Panc1 (cell line): ENCODE measurements around the gene COQ6. TPM values are rescaled to one million over a fixed set of nuclear protein-coding genes. Genes with fewer than 3 reads are reported as not detected.

ENCODE experiments used
- ATAC-seq: fragments of 200-7000 bp; cut with Tn5 transposase; 2 replicates; pipeline ENCODE4 v1.9.1; 2020; ENCODE audit warnings: mild to moderate bottlenecking, moderate library complexity
- BruUV-seq: library from RNA; stranded (reverse); fragments of 400-500 nt; replicated peaks from 2 replicates; lab custom pipeline; 2021; lab: Mats Ljungman, UMichigan
- CTCF ChIA-PET: fragments of 300-600 bp; sonication (Branson Sonifier 250); formaldehyde crosslinking; loops from one replicate; lab custom pipeline; 2022; ENCODE audit warnings: antibody characterized with exemption; lab: Charles Lee
- POLR2A ChIA-PET: fragments of 300-600 bp; sonication (Branson Sonifier 250); formaldehyde crosslinking; loops from one replicate; lab custom pipeline; 2022; ENCODE audit warnings: antibody characterized with exemption; lab: Charles Lee
- DNase-seq: peaks from one replicate; pipeline ENCODE4 v3.0.0-alpha.2; 2010; ENCODE audit warnings: low read depth, low spot score
- H3K27ac ChIP-seq: 2 replicates; pipeline ENCODE4 v1.5.1; 2011; ENCODE audit warnings: mild to moderate bottlenecking, low read length, inconsistent platforms
- H3K27me3 ChIP-seq: fragments of 200-500 bp; sonication (Bioruptor generic); 2 replicates; pipeline ENCODE4 v1.6.0; 2014; ENCODE audit warnings: low read length, inconsistent platforms; ENCODE audit not compliant: control insufficient read depth, insufficient read depth
- H3K36me3 ChIP-seq: fragments of 200-500 bp; sonication (Bioruptor generic); 2 replicates; pipeline ENCODE4 v1.5.1; 2014; ENCODE audit warnings: inconsistent platforms, mild to moderate bottlenecking, low read length, moderate library complexity; ENCODE audit not compliant: control insufficient read depth, insufficient read depth
- H3K4me1 ChIP-seq: 2 replicates; pipeline ENCODE4 v1.5.1; 2011; ENCODE audit warnings: inconsistent platforms, mild to moderate bottlenecking, low read length, moderate library complexity; ENCODE audit not compliant: control insufficient read depth, insufficient read depth
- H3K4me3 ChIP-seq, 2 experiments: 2 replicates each; pipeline ENCODE4 v1.5.1; 2011 to 2012; ENCODE audit warnings: low read depth in 2 of 2, low read length in 2 of 2, mild to moderate bottlenecking in 2 of 2, inconsistent platforms in 1 of 2, moderate library complexity in 1 of 2
- H3K9me3 ChIP-seq: fragments of 200-500 bp; sonication (Bioruptor generic); 2 replicates; pipeline ENCODE4 v1.5.1; 2014; ENCODE audit warnings: low read depth, mild to moderate bottlenecking, inconsistent platforms, low read length, moderate library complexity; ENCODE audit not compliant: control insufficient read depth, insufficient read depth
- POLR2AphosphoS5 ChIP-seq: IDR thresholded peaks from 2 replicates; pipeline ENCODE4 v1.6.1; 2012; ENCODE audit warnings: mild to moderate bottlenecking, low read depth, low read length, moderate library complexity
- REST ChIP-seq, 2 experiments: IDR thresholded peaks; 2 replicates each; pipeline ENCODE4 v1.6.1; 2011 to 2012; ENCODE audit warnings: low read depth in 2 of 2, control low read depth in 1 of 2, low read length in 1 of 2, mild to moderate bottlenecking in 1 of 2, moderate library complexity in 1 of 2; ENCODE audit not compliant: insufficient read depth in 1 of 2
- SIN3A ChIP-seq: IDR thresholded peaks from 2 replicates; pipeline ENCODE4 v1.6.1; 2012; ENCODE audit warnings: low read depth, mild to moderate bottlenecking, low read length, moderate library complexity, borderline replicate concordance; ENCODE audit not compliant: insufficient read depth
- TCF7L2 ChIP-seq: IDR thresholded peaks from 2 replicates; pipeline ENCODE4 v1.6.1; 2011; ENCODE audit warnings: mild to moderate bottlenecking, low read depth, low read length, inconsistent platforms
- in situ Hi-C: cut with HindIII; loops from 2 replicates; pipeline ENCODE4 v1.10.0; 2016; ENCODE audit warnings: low sequenced_read_pairs, low pct_unique_long_range_greater_than_20kb
- intact Hi-C: fragments of 100-400 bp; cut with micrococcal nuclease; formaldehyde crosslinking; loops from one replicate; pipeline ENCODE4 v1.10.0; 2022; ENCODE audit not compliant: unreplicated experiment
- total RNA-seq: library from RNA; stranded (reverse); gene quantifications from one replicate; pipeline ENCODE4 v1.2.1, GENCODE V29; 2021; ENCODE audit not compliant: unreplicated experiment
- TF ChIP-seq, protein P1 (sequence below): fragments of 450-650 bp; IDR thresholded peaks from 2 replicates; pipeline ENCODE4 v1.5.1; 2017; ENCODE audit warnings: mild to moderate bottlenecking

The COQ6 gene
- total RNA-seq, 1 experiment from 2014 or later = 18.5 TPM

DNA sequence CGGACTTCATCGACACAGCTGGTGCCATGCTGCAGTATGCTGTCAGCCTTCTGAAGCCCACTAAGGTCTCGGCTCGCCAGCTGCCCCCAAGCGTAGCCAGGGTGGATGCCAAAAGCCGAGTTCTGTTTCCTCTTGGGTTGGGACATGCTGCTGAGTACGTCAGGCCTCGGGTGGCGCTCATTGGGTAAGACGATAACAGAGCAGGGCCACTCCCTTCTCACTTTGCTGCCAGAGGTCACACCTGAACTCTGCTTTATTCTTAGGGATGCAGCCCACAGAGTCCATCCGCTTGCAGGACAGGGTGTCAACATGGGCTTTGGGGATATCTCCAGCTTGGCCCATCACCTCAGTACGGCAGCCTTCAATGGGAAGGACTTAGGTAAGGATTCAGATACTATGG lies 11.1 kb downstream of the COQ6 start:
- CTCF ChIA-PET = interaction anchor here (0.6 kb wide), 1 partner anchor 81 kb away, joined by 5 read pairs; no protein-coding TSS in a partner anchor
- no TSS peak for BruUV-seq
- H3K36me3 ChIP-seq = no peaks in the 10 kb centered on the region; the same call in 1 of the 2 replicates

GRCh38 chr14:73965216-73965615 lies 15.1 kb downstream of the COQ6 start:
- H3K36me3 ChIP-seq = no peaks in the 10 kb centered on the region; the same call in 1 of the 2 replicates
- no peak overlapping the region for H3K27ac ChIP-seq
- POLR2A ChIA-PET = no interaction called here
- CTCF ChIA-PET = no interaction called here
- H3K27me3 ChIP-seq = no peaks in the 10 kb centered on the region
- no peaks in the 10 kb centered on the region for H3K9me3 ChIP-seq
- no peaks in the 10 kb centered on the region for H3K4me1 ChIP-seq
- ATAC-seq (no peak), DNase-seq (no peak)
- in situ Hi-C loops (no loop called here), intact Hi-C loops (no loop called here)
- H3K4me3 ChIP-seq = no peak overlapping the region
- BruUV-seq = no TSS peak
- TF ChIP-seq, protein P1, sequence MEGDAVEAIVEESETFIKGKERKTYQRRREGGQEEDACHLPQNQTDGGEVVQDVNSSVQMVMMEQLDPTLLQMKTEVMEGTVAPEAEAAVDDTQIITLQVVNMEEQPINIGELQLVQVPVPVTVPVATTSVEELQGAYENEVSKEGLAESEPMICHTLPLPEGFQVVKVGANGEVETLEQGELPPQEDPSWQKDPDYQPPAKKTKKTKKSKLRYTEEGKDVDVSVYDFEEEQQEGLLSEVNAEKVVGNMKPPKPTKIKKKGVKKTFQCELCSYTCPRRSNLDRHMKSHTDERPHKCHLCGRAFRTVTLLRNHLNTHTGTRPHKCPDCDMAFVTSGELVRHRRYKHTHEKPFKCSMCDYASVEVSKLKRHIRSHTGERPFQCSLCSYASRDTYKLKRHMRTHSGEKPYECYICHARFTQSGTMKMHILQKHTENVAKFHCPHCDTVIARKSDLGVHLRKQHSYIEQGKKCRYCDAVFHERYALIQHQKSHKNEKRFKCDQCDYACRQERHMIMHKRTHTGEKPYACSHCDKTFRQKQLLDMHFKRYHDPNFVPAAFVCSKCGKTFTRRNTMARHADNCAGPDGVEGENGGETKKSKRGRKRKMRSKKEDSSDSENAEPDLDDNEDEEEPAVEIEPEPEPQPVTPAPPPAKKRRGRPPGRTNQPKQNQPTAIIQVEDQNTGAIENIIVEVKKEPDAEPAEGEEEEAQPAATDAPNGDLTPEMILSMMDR = no peak
- no peak for TF ChIP-seq REST (IDR thresholded peaks at IDR 0.05; ENCODE audit: insufficient read depth in 1 of 2, low read depth in 2 of 2, low read length in 1 of 2)

More for the DNA sequence above, 11.1 kb downstream of the COQ6 start:
- POLR2A ChIA-PET = no interaction called here
- intact Hi-C loops (no loop called here), in situ Hi-C loops (no loop called here)
- Histone ChIP-seq H3K27ac (no peak overlapping the region), H3K4me1 (no peaks in the 10 kb centered on the region), H3K27me3 (no peaks in the 10 kb centered on the region), H3K9me3 (no peaks in the 10 kb centered on the region), H3K4me3 (no peak overlapping the region)
- DNase-seq = no peak
- TF ChIP-seq TCF7L2 (no peak), REST (IDR thresholded peaks at IDR 0.05; ENCODE audit: insufficient read depth in 1 of 2, low read depth in 2 of 2, low read length in 1 of 2) (no peak), POLR2AphosphoS5 (no peak), SIN3A (no peak)
- TF ChIP-seq, protein P1 = no peak
- no peak for ATAC-seq
